ENCODE data around the gene COA8. TPM values are rescaled to one million over a fixed set of nuclear protein-coding genes. Genes with fewer than 3 reads are reported as not detected.
A peak's percentile ranks its signal among the peaks of the same experiment; 100 is the strongest.

Gene COA8

GRCh38 chr14:103638594-103638993, 75.8 kb downstream of the COA8 start:
- Histone ChIP-seq H3K9me3 (ENCODE audit: control insufficient read depth, low read length) (no peaks in the 10 kb centered on the region), H3K18ac (ENCODE audit: low read depth in 1 of 2, low read length in 2 of 2) (peak overlapping the region in 1 of 2 experiments; percentile 28), H2BK12ac (ENCODE audit: low read length in 2 of 2) (no peak overlapping the region), H3K4me3 (ENCODE audit: insufficient read depth in 1 of 2, low read depth in 1 of 2, low read length in 2 of 2) (no peak overlapping the region), H3K14ac (ENCODE audit: low read length in 2 of 2) (no peak overlapping the region), H2AK5ac (ENCODE audit: low read length, severe bottlenecking) (no peak overlapping the region), H4K91ac (ENCODE audit: low read length) (peak overlapping the region; percentile 86), H3K4me2 (ENCODE audit: low read length, poor library complexity, severe bottlenecking) (no peak overlapping the region), H3K4me1 (ENCODE audit: control insufficient read depth, insufficient read depth, low read depth, low read length) (peaks cover 12% of the 10 kb centered on the region), H3K27me3 (ENCODE audit: control insufficient read depth in 1 of 2, insufficient read depth in 1 of 2, low read length in 2 of 2) (no peaks in the 10 kb centered on the region), H3K36me3 (ENCODE audit: control insufficient read depth in 1 of 2, insufficient read depth in 2 of 2, low read depth in 1 of 2, low read length in 2 of 2) (peaks cover 4 to 20% of the 10 kb centered on the region in 2 experiments), H4K8ac (ENCODE audit: low read length) (no peak overlapping the region), H2BK120ac (ENCODE audit: low read depth, low read length) (no peak overlapping the region), H3K27ac (ENCODE audit: low read length, poor library complexity, severe bottlenecking) (no peak overlapping the region), H3K4ac (ENCODE audit: low read depth in 1 of 2, low read length in 2 of 2) (no peak overlapping the region), H2BK15ac (ENCODE audit: low read depth, poor library complexity, severe bottlenecking) (no peak overlapping the region), H2AFZ (ENCODE audit: low read depth, low read length) (no peak overlapping the region), H3K79me1 (replicated peaks; ENCODE audit: low read length, poor library complexity, severe bottlenecking) (no peaks in the 10 kb centered on the region), H2BK5ac (ENCODE audit: low read depth, low read length, poor library complexity, severe bottlenecking) (no peak overlapping the region), H3K9ac (ENCODE audit: low read length) (no peak overlapping the region), H3K23ac (ENCODE audit: low read length in 2 of 2) (no peak overlapping the region)
- 97% methylated on average over 3 of the region's 3 CpGs for WGBS
- no peak for DNase-seq

Small RNA genes within 50 kb of the gene (small RNA-seq; reads per million reads assigned to genes)
- gene RNU4-68P (ENCODE audit: low read depth) = not detected
- not detected for gene RNU7-160P (ENCODE audit: low read depth)

All from mesenchymal stem cell (in vitro differentiated cells and primary cell).